Prostate gland (tissue), 2 donors: ENCODE data around the gene RAB24. TPM values are rescaled to one million over a fixed set of nuclear protein-coding genes. Genes with fewer than 3 reads are reported as not detected.

Experiments
- DNase-seq: peaks from one replicate; pipeline ENCODE4 v3.0.0-alpha.2; 2019; ENCODE audit warnings: low spot score
- H3K27ac ChIP-seq, 2 donors: fragments of 200-600 bp; sonication (generic); 2 replicates each; pipeline ENCODE4 v1.5.1; 2017 to 2019
- H3K27me3 ChIP-seq: fragments of 200-600 bp; sonication (generic); replicated peaks from 2 replicates; pipeline ENCODE4 v1.5.1; 2019; ENCODE audit not compliant: insufficient read depth
- H3K36me3 ChIP-seq, 2 donors: fragments of 200-600 bp; sonication (generic); 1 replicate in 1 of 2; 2 replicates in 1 of 2; pipeline versions ENCODE4 v1.5.1 to v1.8.1; 2017 to 2019
- H3K4me1 ChIP-seq: fragments of 200-600 bp; sonication (generic); replicated peaks from 2 replicates; pipeline ENCODE4 v1.5.1; 2019
- H3K4me3 ChIP-seq, 2 donors: fragments of 200-600 bp; sonication (generic); 2 replicates each; pipeline ENCODE4 v1.5.1; 2017 to 2019
- H3K9me3 ChIP-seq: fragments of 200-600 bp; sonication (generic); 2 replicates; pipeline ENCODE4 v1.5.1; 2017
- CTCF ChIP-seq, 4 experiments: fragments of 200-600 bp in 2 of 4; fragments of 450-650 bp in 2 of 4; sonication (generic) in 2 of 4; IDR thresholded peaks; 1 replicate in 3 of 4; 2 replicates in 1 of 4; pipeline ENCODE4 v1.5.1; 2016 to 2019; ENCODE audit warnings: antibody characterized with exemption in 4 of 4, mild to moderate bottlenecking in 2 of 4, moderate library complexity in 2 of 4
- POLR2A ChIP-seq: fragments of 450-650 bp; IDR thresholded peaks from one replicate; pipeline ENCODE4 v1.6.1; 2016; ENCODE audit warnings: antibody characterized with exemption, mild to moderate bottlenecking
- POLR2AphosphoS5 ChIP-seq: sonication (generic); formaldehyde crosslinking; IDR thresholded peaks from one replicate; pipeline ENCODE4 v1.6.1; 2017; ENCODE audit warnings: antibody characterized with exemption
- WGBS: methylation state at CpG from one replicate; pipeline ENCODE4 v1.1.5; 2018; 5-methylcytosine and 5-hydroxymethylcytosine counted together
- intact Hi-C: fragments of 100-400 bp; cut with DNase I; formaldehyde crosslinking; loops from one replicate; pipeline ENCODE4 v1.14.2; 2022
- total RNA-seq, 2 donors: library from RNA; depleted of rRNA; stranded (reverse); fragments of >200 nt; gene quantifications; one replicate each; pipeline ENCODE4 v1.1.0, GENCODE V29; 2016

The RAB24 gene
- total RNA-seq, 2 donors from 2014 or later, result 30.0 to 30.4 TPM

GRCh38 chr5:177293819-177294581 is 9.5 kb downstream of the RAB24 start:
- intact Hi-C loops, result no loop called here
- Histone ChIP-seq H3K4me3 (no peak overlapping the region), H3K27ac (no peak overlapping the region), H3K9me3 (no peaks in the 10 kb centered on the region), H3K36me3 (peaks cover 15 to 18% of the 10 kb centered on the region in 2 donors), H3K4me1 (no peaks in the 10 kb centered on the region), H3K27me3 (no peaks in the 10 kb centered on the region)
- DNase-seq, result no peak
- 95% methylated on average over 12 of the region's 12 CpGs for whole genome bisulfite sequencing
- TF ChIP-seq CTCF (IDR thresholded peaks at IDR 0.05) (no peak), POLR2A (no peak), POLR2AphosphoS5 (no peak)

DNA sequence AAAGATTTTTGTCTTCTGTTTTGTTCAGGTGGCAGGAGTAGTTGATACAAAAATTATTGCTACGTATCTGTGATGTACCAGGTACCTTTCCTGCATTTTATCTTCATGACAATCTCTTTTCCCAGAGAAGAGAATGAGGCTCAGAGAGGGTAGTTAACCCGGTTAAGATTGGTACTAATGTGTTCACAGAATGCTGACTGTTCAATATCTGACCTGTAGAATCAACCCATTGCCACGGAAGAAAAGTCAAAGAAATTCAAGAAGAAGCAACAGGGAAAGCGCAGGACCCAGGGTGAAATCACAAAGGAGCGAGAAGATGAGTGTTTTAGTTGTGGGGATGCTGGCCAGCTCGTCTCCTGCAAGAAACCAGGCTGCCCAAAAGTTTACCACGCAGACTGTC is 11.8 kb downstream of the RAB24 start:
- peaks cover 15 to 18% of the 10 kb centered on the region in 2 donors for H3K36me3 ChIP-seq
- intact Hi-C loops, result no loop called here

DNA sequence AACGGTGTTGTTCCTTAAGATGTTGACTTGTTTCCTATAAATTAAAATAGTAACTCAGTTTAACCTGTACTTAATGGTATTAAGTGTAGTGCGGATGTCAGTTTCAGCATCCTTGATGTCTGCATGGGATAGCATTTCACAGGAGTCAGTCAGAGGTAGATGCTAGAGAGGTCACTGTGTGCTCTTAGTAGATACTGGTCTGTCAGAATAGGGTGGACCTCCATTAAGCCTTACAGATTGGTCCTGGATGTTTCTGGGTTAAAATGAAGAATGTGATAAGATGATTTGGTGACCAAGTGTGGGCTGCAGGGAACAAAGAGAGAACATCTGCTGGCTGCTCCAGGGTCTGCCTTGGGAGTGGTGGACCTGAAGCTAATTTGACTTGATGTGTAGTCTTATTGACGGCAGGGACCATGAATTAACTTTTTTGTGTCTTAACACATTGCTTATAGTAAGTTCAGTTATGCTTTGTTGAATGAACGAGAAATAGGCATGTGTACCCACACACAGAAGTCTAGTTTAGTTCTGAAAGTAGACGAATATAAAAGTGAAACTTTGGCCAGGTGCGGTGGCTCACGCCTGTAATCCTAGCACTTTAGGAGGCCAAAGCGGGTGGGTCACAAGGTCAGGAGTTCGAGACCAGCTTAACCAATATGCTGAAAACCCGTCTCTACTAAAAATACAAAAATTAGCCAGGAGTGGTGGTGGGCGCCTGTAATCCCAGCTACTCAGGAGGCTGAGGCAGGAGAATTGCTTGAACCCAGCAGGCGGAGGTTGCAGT is 12.5 kb downstream of the RAB24 start:
- Histone ChIP-seq H3K4me3 (no peak overlapping the region), H3K27me3 (no peaks in the 10 kb centered on the region), H3K9me3 (no peaks in the 10 kb centered on the region), H3K27ac (no peak overlapping the region), H3K4me1 (no peaks in the 10 kb centered on the region), H3K36me3 (peaks cover 15 to 18% of the 10 kb centered on the region in 2 donors)
- TF ChIP-seq POLR2AphosphoS5, result no peak
- TF ChIP-seq CTCF (IDR thresholded peaks at IDR 0.05), result no peak
- TF ChIP-seq POLR2A, result no peak
- WGBS, result 96% methylated on average over 12 of the region's 12 CpGs
- no peak for DNase-seq
- intact Hi-C loops, result no loop called here

More for the DNA sequence above, 11.8 kb downstream of the RAB24 start:
- H3K27ac ChIP-seq, result no peak overlapping the region
- 98% methylated on average over 7 of the region's 7 CpGs for WGBS
- H3K4me1 ChIP-seq, result no peaks in the 10 kb centered on the region
- H3K27me3 ChIP-seq, result no peaks in the 10 kb centered on the region
- no peak for TF ChIP-seq CTCF (IDR thresholded peaks at IDR 0.05)
- no peak for TF ChIP-seq POLR2AphosphoS5
- no peak for TF ChIP-seq POLR2A
- DNase-seq, result no peak
- no peaks in the 10 kb centered on the region for H3K9me3 ChIP-seq
- H3K4me3 ChIP-seq, result no peak overlapping the region

DNA sequence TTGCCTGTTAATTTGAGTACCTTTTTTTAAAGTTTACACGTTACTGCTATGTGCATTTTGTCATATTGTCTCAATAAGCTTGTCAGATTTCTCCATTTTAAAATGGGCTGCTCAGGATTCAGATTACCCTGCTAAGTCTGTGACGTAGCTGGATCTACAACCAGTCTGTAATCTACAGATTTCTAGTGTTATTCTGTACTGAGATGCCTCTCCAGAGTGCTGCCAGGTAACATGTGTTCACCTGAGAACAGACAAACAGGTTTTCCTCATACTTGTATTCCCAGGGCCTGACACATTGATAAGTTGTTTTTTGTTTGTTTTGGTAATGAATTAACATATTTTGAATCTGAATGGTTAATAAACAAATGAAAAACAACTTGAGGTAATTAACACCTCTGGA is 15.3 kb downstream of the RAB24 start:
- no peak for DNase-seq
- no peaks in the 10 kb centered on the region for H3K9me3 ChIP-seq
- H3K4me1 ChIP-seq, result no peaks in the 10 kb centered on the region
- TF ChIP-seq CTCF (IDR thresholded peaks at IDR 0.05) (no peak), POLR2AphosphoS5 (no peak), POLR2A (no peak)
- no peak overlapping the region for H3K27ac ChIP-seq
- 80% methylated on average over 2 of the region's 2 CpGs for WGBS
- H3K36me3 ChIP-seq, result peaks cover 0 to 6% of the 10 kb centered on the region in 2 donors
- intact Hi-C loops, result no loop called here
- H3K27me3 ChIP-seq, result no peaks in the 10 kb centered on the region
- H3K4me3 ChIP-seq, result no peak overlapping the region
